PFSK-1 (cell line): Measurements from ENCODE around the gene TRIP6.

ENCODE experiments used
- FOXP2 ChIP-seq: optimal IDR thresholded peaks from 2 replicates; pipeline ENCODE3; 2011; ENCODE audit warnings: borderline replicate concordance, control low read depth, inconsistent platforms; ENCODE audit not compliant: insufficient read depth; ENCODE audit errors: extremely low read length, extremely low read depth
- POLR2AphosphoS5 ChIP-seq: IDR thresholded peaks from 2 replicates; pipeline ENCODE4 v1.6.1; 2012; ENCODE audit warnings: low read depth, mild to moderate bottlenecking, control low read depth, low read length, moderate library complexity
- SIN3A ChIP-seq: IDR thresholded peaks from 2 replicates; pipeline ENCODE4 v1.6.1; 2012; ENCODE audit warnings: mild to moderate bottlenecking, low read length, moderate library complexity, borderline replicate concordance; ENCODE audit not compliant: insufficient read depth
- TAF1 ChIP-seq: IDR thresholded peaks from 2 replicates; pipeline ENCODE4 v1.6.1; 2012; ENCODE audit warnings: low read length, control low read depth, borderline replicate concordance; ENCODE audit not compliant: insufficient read depth
- TF ChIP-seq, protein P1 (sequence below), 2 experiments: IDR thresholded peaks; 2 replicates each; pipeline versions ENCODE4 v1.6.1 to v1.8.0; 2011 to 2012; ENCODE audit warnings: low read depth in 2 of 2, low read length in 2 of 2, control low read depth in 1 of 2, inconsistent platforms in 1 of 2, mild to moderate bottlenecking in 1 of 2, moderate library complexity in 1 of 2; ENCODE audit not compliant: insufficient read depth in 1 of 2

Gene TRIP6

DNA sequence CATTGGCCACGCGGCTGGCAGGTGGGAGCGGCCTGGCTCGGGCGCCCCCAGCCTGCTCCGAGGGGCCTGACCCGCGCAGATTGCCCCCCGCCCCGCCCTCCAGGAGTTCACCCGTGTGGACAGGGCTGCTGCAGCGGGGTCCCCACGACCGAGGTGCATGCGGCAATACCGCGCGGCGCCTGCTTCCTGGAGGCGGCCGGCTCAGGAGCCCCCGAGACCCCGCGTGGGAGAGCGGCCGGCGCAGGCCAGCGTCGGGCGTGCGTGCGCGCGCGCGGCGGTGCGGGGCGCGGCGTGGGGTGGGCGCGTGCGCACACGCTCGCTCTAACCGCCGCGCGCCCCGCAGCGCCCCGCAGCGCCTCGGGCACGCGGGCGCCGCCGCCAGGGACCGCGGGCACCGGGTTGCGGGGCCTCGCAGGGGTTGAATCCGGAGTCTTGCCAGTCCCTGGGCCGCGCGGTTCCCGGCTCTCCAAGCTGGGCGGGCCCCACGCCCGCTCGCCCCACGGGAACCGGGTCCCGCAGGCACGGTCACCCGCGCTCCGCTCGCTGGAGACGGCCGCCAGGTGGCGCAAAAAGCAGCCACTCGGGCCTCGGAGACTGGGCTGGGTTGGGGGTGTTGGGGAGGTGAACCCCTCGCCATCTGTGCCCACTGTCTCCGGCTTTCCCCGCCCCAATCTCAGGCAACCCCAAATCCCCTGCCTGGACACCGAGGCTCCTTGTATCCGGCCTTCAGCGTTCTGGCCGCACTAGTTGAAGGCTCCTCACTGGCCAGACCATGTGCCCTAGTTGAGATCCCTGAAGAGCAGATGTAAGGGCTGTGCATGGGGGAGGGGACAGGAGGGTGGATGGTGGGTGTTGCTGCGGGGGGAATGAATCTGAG is 29.8 kb downstream of the TRIP6 start:
- TF ChIP-seq, protein P1, sequence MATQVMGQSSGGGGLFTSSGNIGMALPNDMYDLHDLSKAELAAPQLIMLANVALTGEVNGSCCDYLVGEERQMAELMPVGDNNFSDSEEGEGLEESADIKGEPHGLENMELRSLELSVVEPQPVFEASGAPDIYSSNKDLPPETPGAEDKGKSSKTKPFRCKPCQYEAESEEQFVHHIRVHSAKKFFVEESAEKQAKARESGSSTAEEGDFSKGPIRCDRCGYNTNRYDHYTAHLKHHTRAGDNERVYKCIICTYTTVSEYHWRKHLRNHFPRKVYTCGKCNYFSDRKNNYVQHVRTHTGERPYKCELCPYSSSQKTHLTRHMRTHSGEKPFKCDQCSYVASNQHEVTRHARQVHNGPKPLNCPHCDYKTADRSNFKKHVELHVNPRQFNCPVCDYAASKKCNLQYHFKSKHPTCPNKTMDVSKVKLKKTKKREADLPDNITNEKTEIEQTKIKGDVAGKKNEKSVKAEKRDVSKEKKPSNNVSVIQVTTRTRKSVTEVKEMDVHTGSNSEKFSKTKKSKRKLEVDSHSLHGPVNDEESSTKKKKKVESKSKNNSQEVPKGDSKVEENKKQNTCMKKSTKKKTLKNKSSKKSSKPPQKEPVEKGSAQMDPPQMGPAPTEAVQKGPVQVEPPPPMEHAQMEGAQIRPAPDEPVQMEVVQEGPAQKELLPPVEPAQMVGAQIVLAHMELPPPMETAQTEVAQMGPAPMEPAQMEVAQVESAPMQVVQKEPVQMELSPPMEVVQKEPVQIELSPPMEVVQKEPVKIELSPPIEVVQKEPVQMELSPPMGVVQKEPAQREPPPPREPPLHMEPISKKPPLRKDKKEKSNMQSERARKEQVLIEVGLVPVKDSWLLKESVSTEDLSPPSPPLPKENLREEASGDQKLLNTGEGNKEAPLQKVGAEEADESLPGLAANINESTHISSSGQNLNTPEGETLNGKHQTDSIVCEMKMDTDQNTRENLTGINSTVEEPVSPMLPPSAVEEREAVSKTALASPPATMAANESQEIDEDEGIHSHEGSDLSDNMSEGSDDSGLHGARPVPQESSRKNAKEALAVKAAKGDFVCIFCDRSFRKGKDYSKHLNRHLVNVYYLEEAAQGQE (IDR thresholded peaks at IDR 0.05; ENCODE audit: insufficient read depth in 1 of 2, low read depth in 2 of 2, low read length in 2 of 2) = no peak
- TF ChIP-seq TAF1 (no peak), POLR2AphosphoS5 (no peak), SIN3A (no peak), FOXP2 (no peak)

DNA sequence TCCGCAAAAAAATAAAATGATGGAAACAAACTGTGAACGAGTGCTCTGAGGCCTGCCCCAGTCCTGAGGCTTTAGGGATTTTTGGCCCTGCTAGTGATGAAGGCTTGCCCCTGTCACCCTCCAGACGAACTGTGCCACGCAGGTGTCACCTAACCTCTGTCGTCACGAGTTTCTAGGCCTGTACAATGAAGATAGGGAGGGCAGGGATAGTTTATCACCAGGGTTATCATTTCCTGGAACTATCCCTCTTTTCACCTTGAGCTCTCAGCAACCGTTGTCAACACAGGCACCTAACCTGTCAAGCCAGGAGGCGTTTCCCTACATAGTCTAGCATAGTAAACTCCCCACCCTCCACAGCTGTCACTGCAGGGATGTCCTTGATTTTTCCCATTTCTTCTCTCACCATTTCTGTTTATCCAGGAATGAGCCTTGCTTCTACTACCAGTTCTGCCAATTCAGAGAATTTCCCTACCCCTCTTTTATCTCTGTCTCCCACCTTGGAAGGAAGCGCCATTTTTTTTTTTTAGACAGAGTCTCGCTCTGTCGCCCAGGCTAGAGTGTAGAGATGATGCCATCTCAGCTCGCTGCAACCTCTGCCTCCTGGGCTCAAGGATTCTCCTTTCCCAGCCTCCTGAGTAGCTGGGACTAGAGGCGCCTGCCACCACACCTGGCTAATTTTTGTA is 30.7 kb downstream of the TRIP6 start:
- no peak for TF ChIP-seq FOXP2

DNA sequence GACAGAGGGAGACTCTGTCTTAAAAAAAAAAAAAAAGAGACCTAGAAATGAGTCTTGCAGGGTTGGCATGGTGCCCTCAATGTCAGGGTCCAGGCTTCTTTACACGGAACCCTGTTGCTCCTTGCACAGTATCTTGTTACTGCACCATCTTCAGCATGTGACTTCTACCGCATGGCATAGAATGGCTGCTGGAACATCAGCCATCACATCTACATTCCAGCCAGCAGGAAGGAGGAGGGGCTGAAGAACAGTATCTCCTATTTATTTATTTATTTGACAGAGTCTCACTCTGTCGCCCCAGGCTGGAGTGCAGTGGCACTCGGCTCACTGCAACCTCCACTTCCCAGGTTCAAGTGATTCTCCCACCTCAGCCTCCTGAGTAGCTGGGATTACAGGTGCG is 32.2 kb downstream of the TRIP6 start:
- TF ChIP-seq, protein P1 (IDR thresholded peaks at IDR 0.05; ENCODE audit: insufficient read depth in 1 of 2, low read depth in 2 of 2, low read length in 2 of 2) = no peak
- TF ChIP-seq TAF1 (no peak), SIN3A (no peak), POLR2AphosphoS5 (no peak), FOXP2 (no peak)

DNA sequence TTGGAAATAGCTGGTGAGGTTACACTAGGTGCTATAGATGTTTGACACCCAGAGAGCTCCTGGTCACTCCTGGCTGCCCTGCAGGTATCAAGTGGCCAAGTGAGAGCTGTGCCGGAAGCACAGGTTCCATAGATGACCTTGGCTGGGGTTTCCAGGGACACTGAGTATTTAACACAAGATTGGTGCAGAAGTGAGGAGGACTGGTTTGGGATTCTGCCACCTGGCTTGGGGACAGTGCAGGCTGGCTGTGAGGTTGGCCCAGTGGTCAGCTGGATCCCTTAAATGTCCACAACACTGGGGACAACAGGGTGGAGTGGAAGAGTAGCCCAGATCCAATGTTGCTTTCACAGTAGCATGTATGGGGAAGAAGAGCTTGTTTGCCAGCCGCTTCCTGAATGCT is 33.8 kb downstream of the TRIP6 start:
- TF ChIP-seq TAF1 = no peak
- TF ChIP-seq FOXP2 = no peak
- TF ChIP-seq POLR2AphosphoS5 = no peak

DNA sequence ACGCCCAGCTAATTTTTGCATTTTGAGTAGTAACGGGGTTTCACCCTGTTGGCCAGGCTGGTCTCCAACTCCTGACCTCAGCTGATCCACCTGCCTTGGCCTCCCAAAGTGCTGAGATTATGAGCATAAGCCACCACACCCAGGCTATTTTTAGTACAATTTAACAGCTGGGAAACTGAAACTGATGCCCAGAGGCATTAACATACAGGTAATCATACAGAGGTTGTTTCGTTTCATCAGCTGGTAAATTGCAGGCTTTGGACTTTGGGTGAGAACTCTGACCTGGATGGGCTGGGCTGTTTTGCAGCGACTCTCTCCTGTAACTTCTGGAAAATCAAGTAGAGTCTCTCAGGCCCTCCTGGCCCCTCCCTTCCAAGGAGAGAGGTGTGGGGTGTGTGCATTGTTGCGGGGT is 34.7 kb downstream of the TRIP6 start:
- TF ChIP-seq POLR2AphosphoS5 (no peak), TAF1 (no peak), FOXP2 (no peak), SIN3A (no peak)
- TF ChIP-seq, protein P1 (IDR thresholded peaks at IDR 0.05; ENCODE audit: insufficient read depth in 1 of 2, low read depth in 2 of 2, low read length in 2 of 2) = no peak

DNA sequence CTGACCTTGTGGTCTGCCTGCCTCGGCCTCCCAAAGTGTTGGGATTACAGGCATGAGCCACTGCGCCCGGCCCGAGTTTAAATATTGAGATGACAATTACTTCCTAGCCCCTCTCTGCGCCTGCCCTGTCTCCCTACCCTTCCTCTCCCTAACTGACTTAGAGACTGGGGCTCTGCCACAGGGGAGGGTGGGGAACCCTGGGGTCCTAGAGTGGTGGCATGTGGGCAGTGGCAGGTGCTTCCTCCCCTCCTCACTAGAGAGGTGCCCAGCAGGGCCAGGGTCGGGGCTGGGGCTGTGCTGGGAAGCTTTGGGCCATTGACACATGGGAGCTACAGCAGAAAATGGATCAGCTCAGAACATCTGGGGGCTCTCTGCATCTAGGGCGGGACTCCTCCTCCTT is 35.5 kb downstream of the TRIP6 start:
- no peak for TF ChIP-seq TAF1
- TF ChIP-seq, protein P1 (IDR thresholded peaks at IDR 0.05; ENCODE audit: insufficient read depth in 1 of 2, low read depth in 2 of 2, low read length in 2 of 2) = no peak
- TF ChIP-seq SIN3A = no peak
- no peak for TF ChIP-seq POLR2AphosphoS5
- no peak for TF ChIP-seq FOXP2
